DMS79 treated with DMSO at 0.1 percent for 48 hours (cell line): Measurements from ENCODE around the gene R3HDML.
"Not testable (repeated sequence)": the region's sequence is repeated elsewhere in the genome, so short reads cannot be mapped to it uniquely, and the experiment has no call there.

Experiments
- DNase-seq: peaks from one replicate; lab custom pipeline; 2025; lab: John Stamatoyannopoulos, UW

Gene R3HDML

GRCh38 chr20:44328428-44328827, 8.4 kb upstream of the R3HDML start:
- DNase-seq: no peak

DNA sequence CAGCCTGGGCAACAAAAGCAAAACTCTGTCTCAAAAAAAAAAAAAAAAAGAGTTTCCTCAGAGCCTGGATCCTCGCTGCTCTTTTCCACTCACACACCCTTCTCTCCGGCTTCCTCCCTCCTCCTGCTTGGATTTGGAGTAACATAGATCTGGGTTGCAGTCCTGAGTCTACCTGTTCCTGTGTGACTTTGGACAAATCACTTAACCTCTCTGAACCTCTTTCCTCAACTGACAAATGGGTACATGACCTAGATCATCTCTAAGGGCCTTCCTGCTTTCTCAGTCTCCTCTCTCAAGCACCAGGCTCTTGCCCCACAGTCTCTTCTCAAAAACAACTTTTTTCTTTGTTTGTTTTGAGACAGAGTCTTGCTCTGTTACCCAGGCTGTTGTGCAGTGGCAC, 5.6 kb upstream of the R3HDML start:
- no peak for DNase-seq

- no peak for DNase-seq
Observed at GRCh38 chr20:44334306-44334705, 2.5 kb upstream of the R3HDML start.

DNA sequence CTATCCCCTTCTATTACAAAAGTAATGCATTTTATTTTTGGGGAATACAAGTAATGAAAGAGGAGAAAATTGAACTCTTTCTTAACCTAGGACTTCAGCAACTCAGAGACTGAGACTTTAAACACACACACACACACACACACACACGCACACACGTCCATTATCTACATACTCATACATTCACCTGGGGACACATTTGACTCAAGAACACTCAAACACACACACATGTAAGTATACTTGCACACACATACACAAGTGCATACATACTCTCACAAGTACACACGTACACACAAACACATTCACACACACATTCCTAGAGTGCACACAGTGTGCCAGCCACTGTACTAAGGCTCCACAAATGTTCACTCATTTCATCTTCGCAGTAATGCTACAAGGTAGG, 2.1 kb upstream of the R3HDML start:
- no peak for DNase-seq

DNA sequence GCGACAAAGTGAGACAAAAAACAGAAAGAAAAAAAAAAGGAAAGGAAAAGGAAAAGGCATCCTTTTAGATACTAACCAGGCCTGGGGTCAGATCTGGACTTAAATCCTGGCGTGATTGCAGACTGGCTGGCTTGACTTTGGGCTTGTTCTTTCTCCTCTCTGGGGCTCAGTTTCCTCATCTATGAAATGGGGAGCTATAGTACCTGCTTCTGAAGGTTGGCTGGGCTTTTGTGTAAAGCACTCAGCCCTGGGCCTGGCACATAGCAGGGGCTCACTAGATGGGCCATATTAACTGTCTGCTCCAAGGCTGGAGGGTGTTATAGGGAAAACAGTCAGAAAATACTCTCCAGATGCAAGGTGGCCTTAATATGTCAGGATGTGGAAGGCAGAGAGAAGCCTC, 1.2 kb upstream of the R3HDML start:
- no peak for DNase-seq

DNA sequence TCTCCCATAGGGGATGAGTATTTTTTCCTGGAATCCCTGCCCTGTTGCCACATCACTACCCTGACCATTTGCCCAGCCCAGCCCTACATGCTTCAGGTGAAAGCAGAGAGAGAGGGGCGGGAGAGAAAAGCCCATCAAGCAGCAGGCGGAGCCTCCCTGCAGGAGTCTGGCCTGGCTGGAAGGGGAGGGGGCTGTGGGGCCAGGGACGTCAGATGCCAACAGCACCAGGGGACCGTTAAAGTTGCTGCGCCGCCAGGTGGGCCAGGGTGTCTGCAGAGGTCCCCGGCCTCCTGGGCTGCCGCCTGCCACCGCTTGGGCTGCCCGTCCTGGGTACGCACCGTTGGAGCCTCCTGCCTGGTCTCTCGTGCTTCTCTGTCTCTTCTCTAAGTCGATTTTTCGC, 757 bp upstream of the R3HDML start:
- no peak for DNase-seq

DNA sequence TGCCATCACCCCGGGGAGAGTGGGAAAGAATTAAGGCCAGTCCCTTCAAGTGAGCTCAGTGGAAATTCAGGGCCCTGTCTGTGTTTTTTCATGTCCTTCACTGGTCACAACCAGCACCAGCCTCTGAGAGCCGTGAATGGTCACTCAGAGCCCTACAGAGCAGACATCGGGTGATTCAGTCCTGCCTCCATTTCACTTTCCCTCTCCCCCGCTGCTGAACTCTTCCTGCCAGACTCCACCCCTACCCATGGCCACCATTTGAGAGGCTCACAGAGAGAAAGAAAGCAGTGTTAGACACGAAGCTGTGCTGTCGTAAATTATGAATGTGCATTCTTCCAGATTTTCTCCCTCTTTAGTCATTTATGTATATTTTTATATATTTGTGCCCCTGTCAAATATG, 5.4 kb downstream of the R3HDML start:
- DNase-seq: no peak

DNA sequence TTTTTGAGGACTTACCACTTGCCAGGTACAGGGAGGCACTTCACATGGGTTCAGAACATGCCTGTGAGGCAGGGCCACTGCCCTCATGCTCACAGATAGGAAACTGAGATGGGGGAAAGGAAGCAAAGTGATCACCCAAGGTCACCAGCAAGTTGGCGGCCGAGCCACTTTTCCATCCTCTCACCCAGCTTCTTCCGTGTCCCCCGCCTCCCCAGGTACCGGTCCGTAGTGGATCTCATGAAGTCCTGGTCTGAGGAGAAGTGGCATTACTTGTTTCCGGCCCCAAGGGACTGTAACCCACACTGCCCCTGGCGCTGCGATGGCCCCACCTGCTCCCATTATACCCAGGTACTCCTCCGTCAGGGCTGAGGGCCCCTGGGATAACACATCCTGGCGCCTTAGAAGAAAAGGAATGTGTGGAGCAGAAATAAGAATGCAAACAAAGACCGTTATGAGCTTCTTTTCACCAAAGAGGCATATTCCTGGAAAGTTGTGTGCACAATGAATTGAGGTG, 6.4 kb downstream of the R3HDML start:
- no peak for DNase-seq

- no peak for DNase-seq
Observed at GRCh38 chr20:44344723-44345122, 7.9 kb downstream of the R3HDML start.

GRCh38 chr20:44345147-44345546, 8.3 kb downstream of the R3HDML start:
- no peak for DNase-seq

DNA sequence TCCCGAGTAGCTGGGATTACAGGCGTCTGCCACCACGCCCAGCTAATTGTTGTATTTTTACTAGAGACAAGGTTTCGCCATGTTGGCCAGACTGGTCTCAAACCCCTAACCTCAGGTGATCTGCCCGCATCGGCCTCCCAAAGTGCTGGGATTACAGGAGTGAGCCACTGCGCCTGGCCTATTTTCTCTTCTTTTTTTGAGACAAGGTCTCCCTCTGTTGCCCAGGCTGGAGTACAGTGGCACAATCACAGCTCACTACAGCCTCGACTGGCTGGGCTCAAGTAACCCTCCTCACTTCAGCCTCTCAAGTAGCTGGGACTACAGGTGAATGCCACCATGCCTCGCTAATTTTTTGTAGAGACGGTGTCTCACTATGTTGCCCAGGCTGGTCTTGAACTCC, 9.1 kb downstream of the R3HDML start:
- not testable (repeated sequence) for DNase-seq

GRCh38 chr20:44348168-44348659, 11.4 kb downstream of the R3HDML start:
- no peak for DNase-seq

DNA sequence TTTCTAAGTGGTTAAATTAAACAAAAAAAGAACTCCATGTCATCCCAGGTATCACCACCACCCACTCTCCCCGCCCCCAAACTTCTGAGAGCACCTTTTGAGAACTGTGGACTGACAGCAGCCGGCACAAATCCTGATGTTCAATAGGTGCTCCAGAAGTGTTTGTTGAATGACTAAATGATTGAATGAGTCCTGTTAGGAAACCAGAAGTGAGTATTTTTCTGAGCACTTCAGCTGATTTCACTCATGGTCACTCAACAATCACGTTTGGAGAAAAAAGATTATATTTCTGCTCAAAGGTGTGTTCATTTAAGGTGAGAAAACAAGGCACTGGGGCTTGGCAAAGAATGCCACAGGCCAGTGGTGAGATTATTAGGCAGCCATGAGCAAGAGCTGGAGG, 12.5 kb downstream of the R3HDML start:
- no peak for DNase-seq

DNA sequence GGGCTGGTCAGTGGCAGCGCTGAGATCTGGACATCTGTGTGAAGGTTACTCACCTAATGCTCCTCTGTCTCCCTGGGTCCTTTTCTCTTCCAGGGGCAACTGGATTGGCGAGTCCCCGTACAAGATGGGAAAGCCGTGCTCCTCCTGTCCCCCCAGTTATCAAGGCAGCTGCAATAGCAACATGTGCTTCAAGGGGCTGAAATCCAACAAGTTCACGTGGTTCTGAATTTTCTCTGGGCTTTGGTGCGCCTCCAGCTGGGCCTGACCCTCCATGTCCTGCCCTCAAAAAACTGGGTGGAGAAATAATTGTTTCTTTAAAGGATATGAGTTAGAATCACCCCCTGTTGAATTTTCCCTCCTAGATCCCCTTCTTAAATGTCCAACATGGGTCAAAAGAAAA, 13.7 kb downstream of the R3HDML start:
- DNase-seq: no peak

DNA sequence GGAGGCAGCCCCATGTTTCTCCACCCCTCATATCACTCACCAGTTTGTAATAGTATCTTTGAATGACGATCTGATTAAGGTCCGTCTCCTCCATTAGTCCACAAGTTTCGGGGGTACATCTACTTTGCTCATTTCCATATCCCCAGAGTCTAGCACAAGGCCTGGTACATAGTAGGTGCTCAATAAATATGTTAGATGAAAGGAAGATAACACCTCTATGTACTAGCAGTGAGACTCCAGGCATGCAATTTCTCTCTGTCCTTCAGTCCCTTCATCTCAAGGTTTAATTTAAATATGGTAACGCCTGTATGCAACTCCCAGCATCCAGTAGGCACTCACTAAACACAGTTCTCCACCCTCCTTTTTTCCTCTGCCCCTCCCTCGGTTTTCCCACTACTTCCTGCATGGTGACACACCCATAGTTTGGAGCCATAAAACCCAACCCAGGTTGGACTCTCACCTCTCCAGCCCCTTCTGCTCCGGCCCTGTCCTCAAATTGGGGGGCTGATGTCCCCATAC, 18.2 kb downstream of the R3HDML start:
- DNase-seq: no peak

- no peak for DNase-seq
Observed at GRCh38 chr20:44355498-44356352, 18.9 kb downstream of the R3HDML start, which contains the start of gene HNF4A. HNF4A (plus strand) TSS chr20:44355699; CDS start chr20:44355805, 106 bp downstream.

- DNase-seq: no peak
Observed at GRCh38 chr20:44356353-44356723, 19.5 kb downstream of the R3HDML start.

- no peak for DNase-seq
Observed at GRCh38 chr20:44357020-44357419, 20.2 kb downstream of the R3HDML start.

DNA sequence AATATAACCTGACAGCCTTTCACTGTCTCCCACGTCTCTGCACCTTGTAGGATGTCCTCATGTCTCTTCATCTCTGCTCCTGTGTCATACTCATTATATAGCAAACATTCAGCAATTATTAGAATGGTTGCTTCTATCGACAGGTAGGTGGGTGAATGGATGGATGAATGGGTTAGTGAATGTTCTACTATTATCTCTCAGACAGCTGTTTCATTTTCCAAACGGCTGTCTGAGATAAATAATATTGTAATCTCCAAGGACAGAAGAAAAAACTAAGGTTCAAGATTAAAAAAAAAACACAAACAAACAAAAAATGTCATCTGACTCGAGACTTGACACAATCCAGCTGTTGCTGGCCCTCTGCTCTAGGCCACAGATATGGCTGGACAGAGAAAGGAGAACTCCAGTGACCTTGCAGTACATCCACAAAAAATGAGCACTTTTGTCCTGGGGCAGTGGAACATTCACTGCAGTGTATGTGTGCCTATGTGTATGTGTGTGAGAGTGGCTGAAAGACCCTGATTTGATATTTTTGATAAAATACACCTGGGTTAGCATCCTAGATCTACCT, 20.8 kb downstream of the R3HDML start:
- DNase-seq: no peak

GRCh38 chr20:44358776-44359175, 21.9 kb downstream of the R3HDML start:
- no peak for DNase-seq

- DNase-seq: no peak
Observed at GRCh38 chr20:44360221-44360620, 23.4 kb downstream of the R3HDML start.

- DNase-seq: no peak
Observed at GRCh38 chr20:44361021-44361420, 24.2 kb downstream of the R3HDML start.

DNA sequence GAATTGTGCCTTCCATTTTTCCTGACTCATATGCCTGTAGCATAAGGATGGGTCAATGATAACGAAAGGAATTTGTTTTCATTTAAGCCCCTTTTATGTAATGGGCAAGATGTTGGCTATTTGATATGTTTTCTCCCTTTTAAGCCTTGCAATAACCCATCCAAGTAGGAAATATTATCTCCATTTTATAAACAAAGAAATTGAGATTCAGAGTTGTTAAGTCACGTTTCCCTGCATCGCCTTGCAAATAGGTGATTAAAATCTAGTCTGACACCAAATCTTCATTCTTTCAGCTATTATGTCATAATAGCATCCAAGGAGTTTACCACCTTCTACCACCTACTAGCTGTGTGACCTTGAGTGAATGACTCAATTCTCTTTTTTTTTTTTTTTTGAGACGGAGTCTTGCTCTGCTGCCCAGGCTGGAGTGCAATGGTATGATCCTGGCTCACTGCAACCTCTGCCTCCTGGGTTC, 25.7 kb downstream of the R3HDML start:
- no peak for DNase-seq
